NCI-H446 (cell line): ENCODE results near the gene ZNF396.

Experiments
- DNase-seq, 2 experiments: peaks; one replicate each; lab custom pipeline; 2025; lab: John Stamatoyannopoulos, UW

Gene ZNF396

GRCh38 chr18:35383136-35383535, 6.0 kb upstream of the ZNF396 start:
- no peak for DNase-seq

DNA sequence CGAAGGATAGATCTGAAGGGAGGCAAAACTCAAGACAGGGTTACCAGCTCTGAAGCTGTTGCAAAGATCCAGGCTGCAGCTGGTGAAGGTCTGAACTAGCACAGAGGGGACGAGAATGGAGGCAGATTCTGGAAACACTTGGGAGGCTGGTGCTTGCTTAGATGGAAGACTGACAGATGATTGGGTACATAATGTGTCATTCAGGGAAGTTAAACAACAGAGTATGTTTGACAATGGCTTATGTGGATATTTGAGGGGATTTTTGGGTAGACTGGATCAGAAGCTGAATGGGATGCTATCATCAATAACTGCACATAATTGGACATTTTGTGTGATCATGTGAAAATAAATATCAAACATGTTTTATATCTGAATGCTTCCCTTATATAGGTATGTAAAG, 2.3 kb upstream of the ZNF396 start:
- DNase-seq: no peak

DNA sequence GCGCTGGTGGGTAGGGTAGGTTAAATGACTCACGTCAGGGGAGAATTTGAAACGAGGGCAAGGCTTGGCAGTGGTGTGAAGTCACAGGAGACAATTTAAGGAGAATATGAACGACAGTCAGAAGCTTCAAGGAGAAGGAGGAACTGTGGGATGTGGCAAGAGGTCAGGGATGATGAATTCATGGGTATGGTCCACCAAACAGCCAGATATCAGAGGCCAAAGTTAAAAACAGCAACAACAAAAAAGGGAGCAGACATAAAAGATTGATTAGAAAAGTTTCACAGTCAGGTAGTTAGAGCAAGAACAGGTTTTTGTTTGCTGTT, 1.4 kb upstream of the ZNF396 start:
- DNase-seq: no peak

- DNase-seq: no peak
Observed at GRCh38 chr18:35377875-35378573, 887 bp upstream of the ZNF396 start.

DNA sequence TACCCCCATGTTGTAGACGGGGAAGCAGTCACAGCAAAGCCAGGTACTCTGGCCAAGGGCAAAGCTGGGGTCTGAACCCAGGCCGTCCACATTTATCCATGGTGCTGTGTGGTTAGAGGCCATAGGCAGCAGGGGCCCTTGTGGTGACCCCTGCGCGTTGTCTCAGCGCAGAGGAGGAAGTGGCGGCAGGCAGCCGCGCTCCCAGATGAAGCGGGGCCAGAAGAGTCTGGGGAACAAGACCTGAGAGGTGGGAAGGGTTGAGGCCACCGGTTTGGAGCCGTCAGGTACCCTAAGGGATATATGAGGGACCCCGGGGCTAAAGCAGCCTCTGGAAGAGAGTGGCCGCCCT, 770 bp downstream of the ZNF396 start:
- no peak for DNase-seq

DNA sequence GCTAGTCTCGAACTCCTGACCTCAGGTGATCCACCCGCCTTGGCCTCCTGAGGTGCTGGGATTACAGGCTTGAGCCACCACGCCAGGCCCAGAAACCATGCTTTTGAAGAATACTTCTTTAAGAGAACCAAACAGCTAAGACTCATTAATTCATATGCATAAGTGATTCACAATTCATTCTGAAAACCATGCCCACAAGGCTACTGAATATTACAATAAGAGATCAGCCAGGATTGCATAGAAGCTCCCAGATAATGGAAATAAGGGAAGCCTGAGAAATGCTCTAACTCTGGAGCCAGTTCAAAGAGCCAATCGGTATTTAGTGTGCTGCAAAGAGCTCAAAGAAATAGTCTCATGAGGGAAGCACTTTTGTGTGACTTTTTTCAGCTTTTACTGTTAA, 2.4 kb downstream of the ZNF396 start:
- no peak for DNase-seq

DNA sequence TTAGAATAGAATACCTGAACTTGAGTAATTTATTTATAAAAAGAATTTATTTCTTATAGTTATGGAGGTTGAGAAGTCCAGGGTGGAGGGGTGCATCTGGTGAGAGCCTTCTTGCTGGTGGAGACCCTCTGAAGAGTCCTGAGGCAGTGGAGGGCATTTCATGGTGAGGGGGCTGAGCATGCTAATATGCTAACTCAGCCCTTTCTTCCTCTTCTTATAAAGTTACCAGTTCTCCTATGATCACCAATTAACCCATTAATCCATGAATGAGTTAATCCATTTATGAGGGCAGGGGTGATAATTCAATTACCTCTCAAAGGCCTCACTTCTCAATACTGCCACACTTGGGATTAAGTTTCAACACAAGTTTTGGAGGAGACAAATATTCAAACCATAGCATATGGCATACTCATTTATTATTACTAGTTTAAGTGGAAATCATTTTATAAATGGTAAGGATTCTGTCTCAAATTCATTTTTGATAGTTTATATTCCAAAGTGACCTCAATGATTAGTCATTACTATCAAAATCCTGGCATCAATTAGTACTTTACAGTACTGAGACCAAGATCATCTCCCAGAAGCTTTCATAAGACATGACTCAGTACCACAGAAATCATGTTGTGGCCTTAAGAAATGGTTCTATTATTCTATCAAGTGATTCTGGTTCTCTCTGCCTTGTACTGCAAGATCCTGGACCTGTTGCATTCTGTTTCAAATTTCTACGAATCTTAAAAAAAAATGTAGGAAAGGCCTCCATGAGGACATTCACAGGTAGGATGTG, 5.5 kb downstream of the ZNF396 start:
- no peak for DNase-seq

DNA sequence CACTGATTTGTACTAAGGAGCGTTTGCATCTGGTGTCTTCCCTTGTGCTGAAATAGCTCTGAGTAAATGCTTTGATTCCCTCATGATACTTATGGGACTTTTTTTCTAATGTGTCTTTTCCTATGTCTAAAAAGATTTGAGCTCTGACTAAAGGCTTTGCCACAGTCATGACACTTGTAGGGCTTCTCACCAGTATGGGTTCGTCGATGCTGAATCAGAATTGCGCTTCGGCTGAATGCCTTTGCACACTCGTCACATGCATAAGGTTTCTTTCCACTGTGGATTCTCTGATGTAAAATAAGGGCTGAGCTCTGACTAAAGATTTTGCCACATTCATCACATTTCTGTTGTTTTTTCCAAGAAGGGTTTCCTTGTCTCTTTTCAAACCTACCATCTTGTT, 8.0 kb downstream of the ZNF396 start:
- DNase-seq: no peak

GRCh38 chr18:35368595-35368994, 8.5 kb downstream of the ZNF396 start:
- no peak for DNase-seq

DNA sequence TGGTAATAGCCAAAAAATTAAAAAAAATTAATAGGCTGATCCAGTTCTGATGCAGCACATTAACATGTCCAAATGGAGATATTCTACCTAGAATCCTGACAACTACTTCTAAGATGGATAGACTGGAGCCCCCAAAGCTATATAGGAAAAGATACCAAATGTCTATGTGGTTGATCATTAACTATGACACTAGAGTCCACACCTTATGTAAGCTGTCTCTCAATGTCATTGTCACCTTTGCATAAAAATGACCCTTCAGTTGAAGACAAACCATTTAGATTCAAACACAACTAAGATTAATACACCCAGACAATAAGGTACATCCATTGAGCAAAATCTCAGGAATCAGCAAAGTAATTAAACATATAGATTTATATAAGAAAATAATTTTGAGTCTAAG, 14.6 kb downstream of the ZNF396 start:
- no peak for DNase-seq

GRCh38 chr18:35361570-35362321, 15.4 kb downstream of the ZNF396 start:
- no peak for DNase-seq

GRCh38 chr18:35355140-35355618, 22.0 kb downstream of the ZNF396 start:
- peak; percentile 9 to 60 for DNase-seq

GRCh38 chr18:35352778-35353177, 24.4 kb downstream of the ZNF396 start:
- no peak for DNase-seq

GRCh38 chr18:35352283-35352682, 24.9 kb downstream of the ZNF396 start:
- DNase-seq: no peak

DNA sequence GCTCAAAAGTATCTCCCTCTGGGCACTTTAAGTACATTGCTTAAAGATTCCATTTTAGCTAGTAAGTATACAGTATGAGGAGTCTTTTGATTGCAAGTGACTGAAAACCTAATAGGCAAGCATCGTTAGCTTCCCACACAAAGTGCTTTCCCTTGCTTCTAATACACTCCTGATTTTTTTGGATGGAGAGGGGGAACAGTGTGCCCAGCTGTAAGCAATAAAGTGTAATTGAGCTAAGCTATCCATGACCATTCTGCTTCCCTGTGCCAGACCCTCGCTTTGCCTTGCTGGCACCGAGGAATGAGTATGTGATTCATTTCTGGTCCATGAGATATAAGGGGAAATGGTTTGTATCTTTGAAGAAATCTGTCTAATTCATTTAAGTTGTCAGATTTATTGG, 29.1 kb downstream of the ZNF396 start:
- DNase-seq: no peak

DNA sequence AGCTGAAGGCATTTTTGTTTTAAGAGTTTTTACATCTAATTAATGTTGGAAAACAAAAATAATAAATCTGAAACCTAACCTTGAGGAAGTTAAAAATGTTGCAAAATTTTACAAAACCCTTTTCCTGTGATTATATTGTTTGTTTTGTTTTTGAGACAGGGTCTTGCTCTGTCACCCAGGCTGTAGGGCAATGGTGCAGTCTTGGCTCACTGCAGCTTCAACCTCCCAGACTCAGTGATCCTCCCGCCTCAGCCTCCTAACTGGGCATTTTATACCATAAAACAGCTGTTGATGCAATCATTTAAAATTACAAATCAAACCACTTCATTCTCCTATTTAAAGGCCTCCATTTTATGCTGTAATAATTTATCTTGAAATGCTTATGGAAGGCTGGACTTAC, 31.2 kb downstream of the ZNF396 start:
- no peak for DNase-seq

GRCh38 chr18:35345460-35345921, 31.6 kb downstream of the ZNF396 start:
- DNase-seq: no peak

- DNase-seq: no peak
Observed at GRCh38 chr18:35344736-35345459, 32.2 kb downstream of the ZNF396 start.

DNA sequence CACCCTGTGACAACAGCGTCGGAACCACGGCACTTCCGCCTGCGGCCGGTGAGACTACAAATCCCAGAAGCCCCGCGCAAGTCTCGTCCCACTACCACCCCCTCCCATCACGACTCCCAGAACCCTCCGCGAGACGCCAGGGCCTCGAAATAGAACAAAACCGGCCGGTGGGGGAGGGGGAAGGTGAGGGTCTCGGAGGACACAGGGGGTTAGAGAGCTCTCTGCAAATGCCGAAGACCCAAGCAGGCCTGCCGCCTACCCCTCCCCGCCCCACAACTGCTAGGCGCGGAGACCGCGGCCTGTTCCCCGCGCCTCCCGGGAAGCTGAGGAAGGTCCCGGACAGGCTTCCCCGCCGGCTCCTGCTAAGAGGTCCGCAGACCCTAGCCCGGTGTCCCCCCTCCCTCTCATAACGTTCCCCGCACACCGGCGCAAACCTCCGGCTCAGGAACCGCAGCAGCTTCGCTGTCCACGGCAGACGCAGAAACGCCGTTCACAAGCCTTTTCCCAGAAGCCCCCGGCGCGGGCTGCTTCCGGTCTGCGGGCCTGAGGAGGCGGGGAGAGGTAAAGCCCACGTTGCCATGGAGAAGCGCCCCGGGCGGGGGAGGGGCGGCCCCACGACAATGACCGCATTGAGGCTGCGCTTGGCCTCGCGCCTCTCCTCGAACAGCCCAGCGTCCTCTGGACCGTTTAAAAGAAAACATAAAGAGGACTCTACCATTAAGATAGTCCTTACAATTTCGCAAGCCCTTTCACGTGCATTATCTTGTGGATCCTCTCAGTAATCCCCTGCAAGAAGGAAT, 33.0 kb downstream of the ZNF396 start, which contains the start of gene ZNF24:
Gene ZNF24 (minus strand): TSS at position 485 of the 800 bp plus-strand sequence. CDS start 3,770 bp downstream, outside the sequence.
- DNase-seq: peak; percentile 83 to 95

GRCh38 chr18:35343488-35343935, 33.6 kb downstream of the ZNF396 start:
- DNase-seq: no peak

GRCh38 chr18:35337286-35337685, 39.9 kb downstream of the ZNF396 start:
- no peak for DNase-seq
